Forelimb muscle (tissue), 1 donor: Measurements from ENCODE around the gene MOG. TPM values are rescaled to one million over a fixed set of nuclear protein-coding genes. Genes with fewer than 3 reads are reported as not detected.

Experiments used
- DNase-seq: peaks from one replicate; pipeline ENCODE4 v3.0.0-alpha.2; 2013; ENCODE audit warnings: low read depth
- polyA plus RNA-seq: library from polyadenylated mRNA; unstranded; fragments of 120-200 nt; gene quantifications from one replicate; pipeline ENCODE4 v1.2.1, GENCODE V29; 2013; ENCODE audit not compliant: insufficient read length

MOG gene
- polyA plus RNA-seq, 1 donor: not detected

DNA sequence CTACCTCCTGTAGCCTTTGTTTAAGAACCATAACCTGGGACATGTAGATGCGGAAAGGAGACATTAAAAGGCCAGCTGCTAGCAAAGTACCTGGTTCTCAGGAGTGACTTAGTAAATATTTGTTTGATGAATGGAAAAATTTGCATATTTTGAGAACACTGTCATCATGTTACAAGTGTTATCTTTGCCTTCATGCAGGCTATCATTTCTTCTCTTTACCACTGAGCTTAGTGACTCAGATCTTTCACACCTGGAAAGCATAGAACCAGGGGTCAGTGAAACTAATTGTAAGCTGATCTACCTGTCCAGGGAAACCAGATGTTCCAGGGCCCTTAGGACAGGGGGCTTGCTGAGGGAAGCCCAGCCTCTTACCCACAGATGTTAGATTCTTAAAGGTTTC is 18.7 kb downstream of the MOG start:
- DNase-seq: no peak

- no peak for DNase-seq
Measured at GRCh38 chr6:29676981-29677601, 20.2 kb downstream of the MOG start.

DNA sequence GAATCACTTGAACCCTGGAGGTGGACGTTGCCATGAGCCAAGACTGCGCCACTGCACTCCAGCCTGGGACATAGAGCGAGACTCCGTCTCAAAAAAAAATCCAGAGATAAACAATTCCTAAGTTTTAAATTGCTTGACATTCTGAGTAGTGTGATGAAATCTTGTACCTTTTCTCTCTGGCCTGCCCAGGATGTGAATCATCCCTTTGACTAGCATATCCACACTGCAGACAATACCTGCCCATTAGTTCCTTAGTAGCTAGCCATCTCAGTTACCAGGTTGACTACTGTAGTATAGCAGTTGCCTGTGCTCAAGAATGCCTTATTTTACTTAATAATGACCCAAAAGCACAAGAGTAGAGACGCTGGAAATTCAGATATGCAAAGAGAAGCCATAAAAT is 21.2 kb downstream of the MOG start:
- DNase-seq: no peak

GRCh38 chr6:29679962-29680361 is 23.1 kb downstream of the MOG start:
- DNase-seq: no peak

- DNase-seq: no peak
Measured at GRCh38 chr6:29680416-29680815, 23.5 kb downstream of the MOG start.

DNA sequence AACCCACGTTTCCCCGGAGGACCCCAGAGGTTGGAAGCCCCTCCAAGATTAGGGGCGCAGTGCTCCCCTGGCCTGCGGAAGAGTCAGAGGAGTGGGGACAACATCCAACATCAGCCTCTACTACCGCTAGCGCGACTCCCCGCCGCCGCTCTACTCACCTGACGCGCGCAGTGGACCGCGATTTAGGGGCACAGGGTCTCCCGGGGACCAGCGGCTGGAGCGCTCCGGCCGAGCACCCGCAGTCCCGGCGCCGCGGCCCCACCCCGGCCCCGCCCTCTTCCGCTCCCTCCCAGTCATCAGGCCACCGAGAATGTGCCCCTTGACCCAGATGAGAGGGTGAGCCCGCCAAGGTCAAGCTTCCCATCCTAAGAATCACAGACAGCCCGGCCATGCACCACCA is 24.0 kb downstream of the MOG start, which contains the start of gene ZFP57:
Gene ZFP57, minus strand, starts transcription at position 249 of the 400 bp plus-strand sequence. CDS start 4,149 bp downstream, outside the sequence.
- no peak for DNase-seq

DNA sequence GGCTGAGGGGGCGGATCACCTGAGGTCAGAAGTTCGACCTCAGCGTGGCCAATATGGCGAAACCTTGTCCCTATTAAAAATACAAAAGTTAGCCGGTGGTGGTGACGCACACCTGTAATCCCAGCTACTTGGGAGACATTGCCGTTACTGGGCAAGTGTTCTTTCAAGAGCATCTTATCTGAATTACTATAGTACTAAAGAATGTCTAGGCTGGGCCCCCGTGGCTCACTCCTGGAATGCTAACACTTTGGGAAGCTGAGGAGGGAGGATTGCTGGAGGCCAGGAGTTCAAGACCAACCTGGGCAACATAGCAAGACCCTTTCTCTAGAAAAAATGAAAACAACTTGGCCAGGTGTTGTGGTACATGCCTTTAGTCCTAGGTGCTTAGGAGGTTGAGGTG is 24.9 kb downstream of the MOG start:
- no peak for DNase-seq

- no peak for DNase-seq
Measured at GRCh38 chr6:29685718-29686326, 28.9 kb downstream of the MOG start.

GRCh38 chr6:29694637-29695036 is 37.7 kb downstream of the MOG start:
- no peak for DNase-seq

- no peak for DNase-seq
Measured at GRCh38 chr6:29696147-29697125, 39.5 kb downstream of the MOG start.

DNA sequence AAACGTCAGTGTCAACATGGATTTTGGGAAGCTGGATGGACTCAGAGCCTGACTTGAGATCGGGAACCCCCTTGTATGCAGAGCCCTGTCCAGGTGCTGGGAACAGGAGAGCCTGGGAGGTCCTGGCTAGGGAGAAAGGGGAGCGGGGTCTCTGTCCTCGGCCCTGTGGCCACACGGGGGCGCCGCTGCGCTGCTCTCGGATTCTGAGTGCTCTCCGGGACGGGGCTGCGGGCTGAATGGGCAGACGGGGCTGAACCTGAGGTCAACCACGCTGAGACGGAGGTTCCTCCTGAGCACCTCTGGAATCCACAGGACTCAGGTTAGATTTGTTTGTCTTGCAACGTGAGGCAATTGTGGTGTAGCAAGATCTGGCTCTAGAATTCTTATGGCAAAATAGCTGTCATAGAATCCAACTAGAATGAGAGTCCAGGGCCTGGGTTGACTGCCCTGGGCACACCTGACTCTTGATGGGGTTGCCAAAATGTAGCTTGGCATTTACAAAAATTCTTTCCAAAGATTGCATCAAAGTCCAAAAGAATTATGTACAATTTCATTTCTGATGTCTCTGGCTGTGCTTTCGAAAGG is 45.7 kb downstream of the MOG start:
- no peak for DNase-seq

GRCh38 chr6:29705389-29706231 is 48.7 kb downstream of the MOG start:
- DNase-seq: peak; percentile 38

- DNase-seq: no peak
Measured at GRCh38 chr6:29708432-29709179, 51.7 kb downstream of the MOG start.

DNA sequence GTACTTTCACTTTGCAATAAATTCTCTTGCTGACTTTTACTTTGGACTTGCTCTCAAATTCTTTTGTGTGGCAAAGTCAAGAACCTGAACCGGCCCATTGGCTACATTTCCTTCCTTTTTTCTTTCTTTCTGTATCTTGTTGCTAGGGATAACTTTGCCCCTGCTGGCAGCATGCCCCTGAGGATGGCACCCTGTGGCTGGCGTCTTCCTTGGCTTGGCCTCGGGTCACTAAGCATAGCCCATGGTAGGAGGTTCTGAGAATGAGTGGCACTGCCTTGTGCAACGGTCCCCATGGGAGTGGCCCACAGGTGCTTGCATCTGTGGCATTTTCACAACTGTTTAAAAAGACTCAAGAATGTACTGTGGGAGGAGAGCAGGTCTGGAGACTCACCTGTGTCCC is 52.3 kb downstream of the MOG start:
- DNase-seq: no peak

DNA sequence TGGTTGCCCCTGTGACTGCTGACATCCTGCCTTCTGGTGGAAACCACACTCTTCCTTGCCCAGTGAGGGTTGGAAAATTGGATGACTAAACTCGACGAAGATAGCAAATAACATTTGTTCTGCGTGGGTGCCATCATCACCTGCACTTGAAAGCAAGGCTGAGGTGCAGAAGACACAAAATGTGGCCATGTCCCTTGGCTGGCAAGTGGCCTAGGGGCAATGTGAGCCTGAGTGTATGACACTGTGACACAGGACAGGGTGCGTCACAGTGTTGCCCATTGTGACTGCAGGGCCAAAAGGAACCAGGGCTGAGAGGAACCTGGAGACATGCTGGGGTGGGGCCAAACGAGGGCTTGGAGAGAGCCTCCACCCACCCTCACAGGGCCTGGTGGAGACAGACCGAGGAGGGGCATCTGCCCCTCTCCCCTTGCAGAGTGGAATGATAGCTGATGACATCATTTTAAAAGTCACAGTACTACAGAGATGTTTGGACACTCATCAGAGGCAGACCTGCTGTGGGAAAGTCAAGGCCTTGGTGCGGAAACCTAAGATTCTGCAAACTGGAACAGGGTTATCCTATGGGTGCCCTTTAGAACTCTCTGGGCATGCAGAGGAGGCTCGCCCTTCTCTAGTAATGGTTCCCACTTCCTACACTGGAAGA is 53.5 kb downstream of the MOG start:
- no peak for DNase-seq

- DNase-seq: no peak
Measured at GRCh38 chr6:29720863-29721262, 64.0 kb downstream of the MOG start.
